GM21576 (cell line): ENCODE measurements around the gene AQP9.
"Not testable (repeated sequence)": the region's sequence is repeated elsewhere in the genome, so short reads cannot be mapped to it uniquely, and the experiment has no call there.

Source experiments
- ATAC-seq: cut with Tn5 transposase; IDR thresholded peaks from one replicate; pipeline ENCODE4 v1.9.1; 2021; ENCODE audit warnings: mild to moderate bottlenecking, moderate library complexity; ENCODE audit not compliant: unreplicated experiment

Gene AQP9, protein sequence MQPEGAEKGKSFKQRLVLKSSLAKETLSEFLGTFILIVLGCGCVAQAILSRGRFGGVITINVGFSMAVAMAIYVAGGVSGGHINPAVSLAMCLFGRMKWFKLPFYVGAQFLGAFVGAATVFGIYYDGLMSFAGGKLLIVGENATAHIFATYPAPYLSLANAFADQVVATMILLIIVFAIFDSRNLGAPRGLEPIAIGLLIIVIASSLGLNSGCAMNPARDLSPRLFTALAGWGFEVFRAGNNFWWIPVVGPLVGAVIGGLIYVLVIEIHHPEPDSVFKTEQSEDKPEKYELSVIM

DNA sequence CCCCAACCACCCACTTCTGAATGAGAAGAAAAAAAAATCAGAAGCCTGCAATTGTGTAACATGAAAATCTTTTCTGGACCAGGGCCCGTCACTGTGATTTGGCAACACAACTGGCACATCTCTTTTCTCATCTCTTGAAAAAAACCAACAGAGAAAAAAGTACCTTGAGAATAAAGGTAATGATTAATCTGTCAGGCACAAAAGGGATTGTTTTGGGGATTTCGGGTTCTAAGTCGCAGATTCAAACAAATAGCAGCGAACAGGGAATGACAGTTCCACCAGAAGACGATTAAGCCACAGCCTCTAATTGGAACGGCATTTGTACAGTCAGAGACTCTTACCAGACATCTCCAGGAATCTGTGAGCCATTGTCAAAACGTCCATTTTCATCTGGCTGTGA lies at the start of gene AQP9:
TSS of gene AQP9 (plus strand) at position 276 of the 400 bp plus-strand sequence. CDS start 185 bp downstream, outside the sequence.
- ATAC-seq, result no peak

DNA sequence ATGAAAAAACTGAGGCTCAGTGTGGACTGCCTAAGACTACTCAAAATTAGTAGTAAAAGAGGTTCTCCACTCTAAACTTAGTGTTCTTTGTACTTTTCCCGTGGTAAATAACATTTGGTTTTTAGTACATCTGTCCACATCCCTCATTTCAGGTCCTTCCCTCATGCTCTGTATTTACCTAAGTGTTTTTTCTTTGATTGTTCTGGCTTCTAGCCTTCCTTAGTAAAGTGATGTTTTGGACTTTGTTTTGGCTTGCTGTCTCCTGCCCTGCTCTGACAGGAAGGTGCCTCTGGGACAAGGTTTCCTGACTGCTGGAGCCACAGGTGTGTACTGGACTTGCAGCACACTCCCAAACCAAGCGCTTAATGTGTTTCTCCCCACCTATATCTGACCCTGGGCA lies 42.8 kb upstream of the AQP9 start:
- ATAC-seq, result no peak

DNA sequence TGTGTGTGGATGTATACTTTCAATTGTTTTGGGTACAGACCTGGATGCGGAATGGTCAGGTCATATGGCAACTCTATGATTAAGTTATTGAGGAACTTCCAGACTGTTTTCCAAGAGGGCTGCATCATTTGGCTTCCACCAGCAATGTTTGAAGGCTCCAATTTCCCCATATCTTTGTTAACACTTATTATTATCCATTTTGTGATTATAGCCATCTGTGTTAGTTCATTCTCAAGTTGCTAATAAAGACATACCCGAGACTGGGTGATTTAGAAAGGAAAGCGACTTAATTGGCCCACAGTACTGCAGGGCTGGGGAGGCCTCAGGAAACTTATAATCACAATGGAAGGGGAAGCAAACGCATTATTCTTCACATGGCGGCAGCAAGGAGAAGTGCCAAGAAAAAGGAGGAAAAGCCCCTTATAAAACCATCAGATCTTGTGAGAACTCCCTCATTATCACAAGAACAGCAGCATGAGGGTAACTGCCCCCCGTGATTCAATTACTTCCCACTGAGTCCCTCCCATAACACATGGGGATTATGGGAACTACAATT lies 41.6 kb upstream of the AQP9 start:
- no peak for ATAC-seq

DNA sequence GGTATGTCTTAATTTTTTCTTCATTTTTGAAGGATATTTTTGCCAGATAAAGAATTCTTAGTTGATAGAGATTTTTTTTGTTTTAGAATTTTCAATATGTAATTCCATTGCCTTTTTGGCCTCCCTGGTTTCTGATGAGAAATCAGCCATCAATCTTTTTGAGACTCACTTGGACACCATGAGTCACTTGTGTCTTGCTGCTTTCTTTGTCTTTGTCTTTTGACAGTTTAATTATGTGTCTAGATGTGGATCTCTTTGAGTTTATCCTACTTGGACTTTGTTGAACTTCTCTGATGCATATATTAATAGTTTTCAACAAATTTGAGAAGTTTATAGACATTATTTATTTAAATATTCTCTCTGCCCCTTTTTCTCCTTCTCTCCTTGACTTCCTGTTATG lies 34.7 kb upstream of the AQP9 start:
- ATAC-seq, result no peak

DNA sequence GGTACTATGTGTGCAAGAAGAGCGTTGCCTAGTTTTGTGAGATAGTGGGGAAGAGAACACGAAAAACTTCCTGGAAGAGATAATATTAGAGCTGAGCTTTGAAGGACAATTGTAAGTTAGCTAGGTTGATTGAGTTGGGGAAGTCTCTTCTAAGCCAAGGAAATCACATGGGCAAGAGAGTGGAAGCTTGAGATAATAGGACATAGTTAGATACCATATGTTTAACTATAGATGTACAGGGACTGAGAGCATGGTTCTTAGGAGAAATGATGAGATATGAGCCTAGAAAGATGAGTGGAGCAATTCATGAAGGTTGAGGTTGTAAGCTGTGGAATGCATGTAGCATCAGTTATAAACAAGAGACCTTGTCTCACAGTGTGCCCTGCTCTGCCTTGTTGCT lies 30.1 kb upstream of the AQP9 start:
- ATAC-seq, result no peak

DNA sequence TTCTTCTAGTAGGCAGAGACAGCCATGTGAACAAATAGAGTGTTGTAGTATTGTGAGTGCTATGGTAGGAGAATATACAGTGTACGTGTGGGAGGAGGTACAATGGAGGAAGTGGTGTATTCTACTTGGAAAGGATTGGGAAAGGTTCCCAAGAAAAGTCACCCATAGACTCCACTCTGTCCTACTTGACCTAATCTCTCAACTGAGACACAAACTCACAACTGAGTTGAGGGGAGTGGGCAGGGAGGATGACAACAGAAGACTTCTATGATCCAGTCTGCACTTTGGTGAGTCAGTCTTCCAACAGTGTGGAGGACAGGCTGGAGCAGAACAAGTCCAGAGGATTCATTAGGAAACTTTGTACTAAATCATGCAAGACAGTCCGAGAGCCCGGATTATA lies 28.8 kb upstream of the AQP9 start:
- no peak for ATAC-seq

DNA sequence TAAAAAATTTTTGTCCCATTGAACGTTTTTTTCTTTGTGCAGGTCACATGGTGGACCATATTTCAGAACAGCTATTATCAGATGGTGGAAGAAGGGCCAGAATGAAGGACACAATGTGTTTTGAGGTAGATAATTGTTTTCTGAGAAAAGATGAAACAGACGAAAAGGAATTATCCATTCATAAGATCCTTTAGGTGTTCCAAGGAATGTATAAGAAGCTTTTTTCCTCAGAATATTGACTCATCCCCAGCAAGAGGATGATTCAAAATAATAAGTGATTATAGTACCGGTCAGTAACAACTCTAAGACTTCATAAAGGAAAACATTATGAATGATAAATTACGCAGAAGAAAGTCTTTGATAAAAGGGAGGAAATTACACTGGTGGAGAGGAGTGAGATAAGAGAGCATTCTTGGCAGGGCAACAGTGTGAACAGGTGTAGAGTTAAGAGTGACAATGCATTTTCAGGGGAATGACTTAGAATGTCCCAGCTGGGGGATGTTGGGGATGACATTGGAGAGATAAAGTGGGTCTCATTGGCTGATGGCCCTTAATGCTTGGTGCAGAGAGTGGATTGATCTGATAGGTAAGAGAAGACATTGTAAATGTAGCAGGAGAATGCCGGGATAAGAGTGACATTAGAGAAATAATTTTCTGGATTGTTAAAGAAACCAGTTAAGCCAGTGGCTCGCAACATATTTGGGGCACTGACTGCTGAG lies 27.0 kb upstream of the AQP9 start:
- ATAC-seq, result no peak

DNA sequence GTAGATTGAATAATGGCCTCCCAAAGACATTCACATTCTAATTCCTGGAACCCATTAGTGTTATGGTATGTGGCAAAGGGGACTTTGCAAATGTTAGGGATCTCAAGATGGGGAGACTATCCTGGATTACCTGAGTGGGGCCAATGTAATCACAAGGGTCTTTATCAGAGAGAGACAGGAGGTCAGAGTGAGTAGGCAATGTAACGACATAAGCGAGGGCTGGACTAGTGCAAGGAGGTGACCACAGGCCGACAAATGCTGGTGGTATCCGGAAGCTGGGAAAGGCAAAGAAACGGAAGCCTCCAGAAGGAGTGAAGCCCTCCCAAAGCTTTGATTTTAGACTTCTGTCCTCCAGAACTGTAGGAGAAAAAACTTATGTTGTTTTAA lies 26.5 kb upstream of the AQP9 start:
- ATAC-seq, result no peak

DNA sequence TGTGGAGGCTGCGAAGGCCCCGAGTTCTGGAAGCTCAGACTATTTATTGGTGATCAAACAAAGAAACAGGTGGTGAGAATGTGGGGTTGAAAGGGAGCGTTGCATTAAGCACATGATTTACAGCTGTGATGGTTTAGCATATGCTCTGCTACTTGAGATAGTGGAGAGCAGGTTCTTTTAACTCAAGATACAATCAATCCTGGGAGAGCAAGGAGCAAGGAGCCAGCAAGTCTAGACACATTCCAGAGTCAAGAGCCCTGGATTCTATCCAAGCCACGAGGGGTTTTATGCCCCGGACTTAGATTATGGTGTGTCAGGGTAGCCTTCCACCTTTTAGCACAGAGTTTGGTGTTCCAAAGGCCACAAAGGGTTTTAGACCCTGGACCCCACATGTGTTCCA lies 24.8 kb upstream of the AQP9 start:
- not testable (repeated sequence) for ATAC-seq

DNA sequence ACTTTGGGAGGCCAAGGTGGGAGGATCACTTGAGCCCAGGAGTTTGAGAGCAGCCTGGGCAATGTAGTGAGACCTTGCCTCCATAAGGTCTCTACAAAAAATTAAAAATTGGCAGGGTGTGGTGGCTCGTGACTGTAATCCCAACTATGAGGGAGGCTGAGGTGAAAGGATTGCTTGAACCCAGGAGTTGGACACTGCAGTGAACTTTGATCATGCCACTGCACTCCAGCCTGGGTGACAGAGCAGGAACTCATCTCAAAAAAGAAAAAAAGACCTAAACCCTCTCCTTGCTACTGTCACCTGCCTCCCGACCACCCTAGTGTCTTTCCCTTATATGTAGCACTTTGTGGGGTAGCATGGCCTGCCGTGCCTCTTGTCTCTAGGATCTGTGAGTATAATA lies 23.8 kb upstream of the AQP9 start:
- ATAC-seq, result no peak

DNA sequence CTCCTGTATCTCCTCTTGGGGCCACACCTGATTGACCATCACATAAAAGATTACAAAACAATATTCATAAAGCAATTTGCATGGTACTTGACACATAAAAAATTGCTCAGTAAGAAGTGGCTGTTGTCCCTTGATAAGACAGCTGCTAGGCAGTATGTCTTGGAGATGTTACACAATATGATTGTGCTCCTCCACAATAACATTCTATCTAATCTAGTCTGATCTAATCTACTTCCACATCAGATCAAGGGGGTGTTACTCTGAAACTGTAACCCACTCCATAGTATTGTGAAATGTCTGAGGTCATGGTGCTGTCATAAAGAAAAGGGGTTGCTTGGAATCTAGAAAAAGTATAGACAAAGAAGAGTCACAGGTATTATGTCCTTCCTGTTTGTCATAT lies 23.4 kb upstream of the AQP9 start:
- no peak for ATAC-seq

DNA sequence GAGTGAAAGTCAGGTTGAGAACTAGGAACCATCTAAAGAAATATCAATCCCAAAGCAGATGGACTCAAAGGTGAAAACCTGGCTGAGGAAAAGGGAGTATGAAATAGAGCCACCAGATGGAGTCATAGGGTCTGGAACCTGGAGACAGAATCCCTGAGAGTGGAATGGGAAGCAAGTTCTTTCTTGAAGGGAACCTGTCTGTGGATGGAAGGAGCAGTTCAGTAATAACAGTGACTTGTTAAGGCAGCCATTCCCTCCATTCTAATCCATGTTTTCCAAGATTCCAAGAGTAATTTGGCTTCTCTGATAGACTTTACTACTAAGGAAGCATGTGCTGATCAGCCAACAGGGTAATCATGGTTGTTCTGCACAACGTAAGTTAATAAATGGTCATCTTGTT lies 22.5 kb upstream of the AQP9 start:
- no peak for ATAC-seq

DNA sequence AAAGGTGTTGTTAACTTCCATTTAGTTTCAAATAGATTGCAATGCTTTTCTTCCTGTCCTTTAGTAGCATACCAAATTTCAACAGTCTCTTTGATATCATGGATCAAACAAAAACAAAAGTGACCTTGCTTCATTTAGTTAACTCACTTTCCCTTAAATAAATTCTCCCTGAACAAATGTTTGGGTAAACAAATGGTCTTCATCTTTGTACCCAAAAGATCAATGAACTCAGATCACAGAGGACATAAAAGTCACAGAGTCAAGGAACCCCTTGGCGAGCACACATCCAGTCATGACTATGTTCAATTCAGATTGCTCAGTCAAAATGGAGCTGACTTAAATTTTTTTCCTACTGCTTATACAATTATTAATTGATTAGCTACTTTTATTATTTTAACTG lies 20.6 kb upstream of the AQP9 start:
- ATAC-seq, result no peak

DNA sequence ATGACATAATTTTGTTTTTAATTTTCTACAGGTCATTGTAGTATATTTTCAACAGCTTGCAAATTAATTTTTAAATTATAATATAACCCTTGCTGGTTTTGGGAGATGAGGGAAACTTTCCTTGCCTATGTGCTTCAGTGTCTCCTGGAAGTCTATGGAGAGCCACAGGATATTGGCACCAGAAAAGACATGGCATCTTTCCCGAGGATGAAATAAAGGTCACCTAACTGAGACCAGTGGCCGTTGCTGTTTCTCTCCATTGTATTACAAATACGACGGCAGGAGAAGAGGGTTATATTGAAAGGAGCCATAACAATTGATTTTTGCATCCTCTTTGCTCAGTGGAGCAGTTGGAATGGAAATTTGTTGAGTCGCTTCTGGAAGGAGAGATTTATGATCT lies 19.9 kb upstream of the AQP9 start:
- ATAC-seq, result no peak

DNA sequence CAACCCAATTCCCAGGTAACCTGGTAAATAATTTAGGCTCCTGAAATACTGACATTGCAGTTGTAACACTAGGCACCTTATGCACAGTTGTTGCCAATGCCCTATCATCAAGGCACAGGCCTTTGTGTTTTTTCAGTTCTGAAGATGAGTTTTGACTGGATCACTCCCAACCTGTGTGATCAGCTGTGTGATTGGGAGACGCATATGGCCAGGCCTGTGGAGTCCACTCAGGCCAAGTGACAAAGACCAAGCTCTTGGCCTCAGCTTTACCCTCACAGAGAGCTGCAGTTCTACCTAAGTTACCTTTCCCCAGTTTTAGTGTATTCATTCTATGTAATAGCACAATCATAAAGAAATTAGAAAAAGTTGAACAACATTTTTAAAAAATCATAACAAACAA lies 19.2 kb upstream of the AQP9 start:
- ATAC-seq, result no peak

DNA sequence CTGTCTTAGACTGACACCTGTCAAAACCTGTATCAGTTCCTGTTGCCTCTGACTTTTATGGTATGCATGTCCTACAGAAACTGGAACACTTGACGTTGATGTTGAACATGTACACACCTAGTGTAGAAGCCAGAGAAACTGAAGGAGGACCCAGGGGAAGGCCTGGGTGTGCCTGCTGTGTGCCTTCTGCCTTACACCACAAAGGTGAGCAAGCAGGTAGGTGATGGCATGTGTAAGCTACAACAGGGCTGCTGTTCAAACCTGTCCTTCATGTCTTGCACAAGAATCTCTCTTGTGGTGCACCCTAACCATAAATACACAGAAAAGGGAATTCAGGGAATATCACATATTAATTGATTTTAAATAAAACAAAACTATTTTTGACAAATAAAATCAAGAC lies 13.6 kb upstream of the AQP9 start:
- ATAC-seq, result no peak

DNA sequence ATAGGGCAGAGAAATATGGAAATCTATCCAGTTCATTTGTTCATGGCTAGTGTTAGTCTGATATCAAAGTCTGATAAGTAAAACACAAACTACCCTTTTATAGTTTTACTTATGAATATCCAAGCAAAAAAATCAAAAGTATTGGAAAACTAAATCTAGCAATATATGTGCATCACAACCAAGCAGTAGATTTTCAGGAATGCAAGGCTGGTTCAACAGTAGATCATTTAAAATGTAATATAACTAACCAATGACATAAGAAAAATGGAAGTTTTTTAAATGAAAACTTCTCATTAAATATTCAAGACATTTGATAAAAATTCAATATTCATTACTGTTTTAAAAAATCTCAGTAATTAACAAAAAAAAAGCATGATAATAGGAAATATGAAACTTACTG lies 12.8 kb upstream of the AQP9 start:
- no peak for ATAC-seq

DNA sequence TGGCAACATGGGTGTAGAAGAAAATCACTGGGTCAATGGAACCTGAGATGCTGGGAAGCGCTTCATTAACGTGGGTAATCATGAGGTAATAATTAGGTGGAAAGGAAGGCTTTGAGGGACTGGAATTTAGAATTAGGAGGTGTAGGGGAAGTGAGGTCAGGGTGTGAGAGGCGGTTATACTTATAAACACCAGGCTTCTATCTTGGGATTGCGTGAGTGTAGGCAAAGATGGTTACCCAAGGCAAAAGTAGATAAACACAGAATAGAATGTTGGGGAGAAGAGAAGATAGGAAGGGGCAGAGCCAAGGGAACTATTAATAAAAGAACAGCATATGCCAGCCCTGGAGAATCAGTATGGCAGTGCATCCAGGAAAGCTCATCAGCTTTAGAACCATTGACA lies 3.3 kb upstream of the AQP9 start:
- no peak for ATAC-seq

DNA sequence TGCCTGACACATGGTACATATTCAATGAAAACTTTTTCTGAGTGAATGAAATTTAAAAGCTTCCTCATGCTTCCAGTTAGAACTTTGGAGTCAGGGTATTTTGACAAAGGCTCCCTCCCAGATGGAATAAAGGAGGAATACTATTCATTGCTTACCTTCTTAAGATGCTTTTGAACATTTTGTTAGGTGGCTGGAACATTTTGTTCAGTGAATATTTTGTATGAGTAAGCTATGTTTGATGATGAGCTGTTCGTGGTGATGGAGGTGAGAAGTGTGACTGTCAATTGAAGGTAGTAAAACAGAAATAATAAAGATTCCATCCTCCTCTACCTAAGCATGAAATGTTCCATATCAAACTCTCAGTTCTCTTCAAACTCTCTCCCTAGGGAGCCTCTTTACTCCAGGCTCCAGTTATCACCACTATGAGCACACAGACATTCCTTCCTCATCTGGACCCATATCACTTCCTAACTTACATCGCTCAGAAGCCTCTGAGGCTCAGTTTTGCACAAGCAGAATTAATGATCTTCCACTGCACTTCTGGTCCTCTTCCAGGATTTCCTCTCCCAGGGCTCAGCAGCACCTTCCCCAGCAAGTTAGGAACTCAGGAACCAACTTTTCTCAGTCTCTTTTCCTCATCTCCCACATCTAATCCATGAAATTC lies 2.5 kb upstream of the AQP9 start:
- no peak for ATAC-seq

DNA sequence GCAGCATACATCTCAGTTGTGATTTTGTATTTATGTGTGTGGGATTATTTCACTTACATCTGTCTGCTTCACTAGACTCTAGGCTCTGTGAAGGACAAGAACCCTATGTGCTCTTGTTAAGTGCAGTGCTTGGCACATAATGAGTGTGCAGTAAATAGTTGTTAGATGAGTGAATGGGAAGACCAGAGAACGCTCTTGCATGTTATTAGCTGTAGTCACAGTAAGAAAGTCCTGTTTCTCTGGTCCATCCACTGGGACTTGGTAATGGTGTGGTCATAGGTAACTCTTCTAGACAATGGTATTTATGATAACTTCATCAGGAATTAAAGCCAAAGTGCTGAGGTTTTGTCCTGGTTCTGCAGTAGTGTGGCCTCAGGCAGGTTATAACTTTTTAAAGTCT lies 1.4 kb upstream of the AQP9 start:
- no peak for ATAC-seq

DNA sequence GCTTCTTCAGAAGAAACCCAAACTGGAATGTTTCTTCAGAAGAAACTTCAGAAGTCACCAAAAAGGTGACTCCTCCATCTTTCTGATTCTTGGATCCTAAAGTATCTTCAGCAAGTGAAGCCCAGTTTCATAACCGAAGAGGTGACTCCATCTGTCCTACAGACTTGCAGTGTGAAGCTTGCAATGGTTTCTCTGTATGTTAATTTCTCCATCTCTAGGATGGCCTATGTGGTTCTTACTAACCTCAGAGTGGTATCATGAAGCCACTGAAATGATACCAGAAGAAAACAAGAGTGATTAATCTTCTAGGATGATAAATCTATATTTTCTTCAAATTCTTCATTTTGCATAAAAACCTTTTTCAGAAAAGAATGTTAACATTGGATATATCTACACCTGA lies 495 bp upstream of the AQP9 start:
- ATAC-seq, result no peak
